ENCODE data around the gene E2F3. TPM values are rescaled to one million over a fixed set of nuclear protein-coding genes. Genes with fewer than 3 reads are reported as not detected.

E2F3 gene
- total and polyA plus RNA-seq, 2 donors (not counting 1 experiment from before 2014, with no cell fraction given) = 4.1 to 12.3 TPM

DNA sequence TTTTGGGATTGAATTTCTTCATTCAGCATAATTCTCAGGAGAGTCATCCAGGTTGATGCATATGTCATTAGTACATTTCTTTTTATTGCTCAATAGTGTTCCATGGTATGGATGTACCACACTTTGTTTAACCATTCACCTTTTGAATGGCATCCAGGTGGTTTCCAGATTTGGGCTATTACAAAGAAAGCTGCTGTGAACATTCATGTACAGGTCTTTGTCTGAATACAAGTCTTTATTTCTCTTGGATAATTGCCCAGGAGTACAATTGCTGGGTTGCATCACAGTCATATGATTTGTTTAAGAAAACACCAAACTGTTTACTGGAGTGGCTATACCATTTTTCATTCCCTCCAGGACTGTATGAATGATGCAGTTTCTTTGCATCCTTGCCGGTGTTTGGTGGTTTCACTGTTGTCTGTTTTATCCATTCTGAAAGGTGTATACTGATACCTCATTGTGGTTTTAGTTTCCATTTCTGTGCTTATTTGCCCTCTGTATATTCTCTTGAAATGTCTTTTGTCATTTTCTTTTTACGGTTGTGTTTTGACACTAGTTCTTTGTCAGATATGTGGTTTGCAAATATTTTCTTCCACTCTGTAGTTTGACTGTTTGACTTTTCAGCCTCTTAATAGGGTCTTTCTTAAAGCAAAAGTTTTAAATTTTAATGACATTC, 141.4 kb downstream of the E2F3 start:
- no peak overlapping the region for H3K27ac ChIP-seq (ENCODE audit: insufficient read depth, low read length)
- TF ChIP-seq EZH2 (IDR thresholded peaks at IDR 0.05; ENCODE audit: low read length, missing control alignments) = no peak
- TF ChIP-seq, protein P1, sequence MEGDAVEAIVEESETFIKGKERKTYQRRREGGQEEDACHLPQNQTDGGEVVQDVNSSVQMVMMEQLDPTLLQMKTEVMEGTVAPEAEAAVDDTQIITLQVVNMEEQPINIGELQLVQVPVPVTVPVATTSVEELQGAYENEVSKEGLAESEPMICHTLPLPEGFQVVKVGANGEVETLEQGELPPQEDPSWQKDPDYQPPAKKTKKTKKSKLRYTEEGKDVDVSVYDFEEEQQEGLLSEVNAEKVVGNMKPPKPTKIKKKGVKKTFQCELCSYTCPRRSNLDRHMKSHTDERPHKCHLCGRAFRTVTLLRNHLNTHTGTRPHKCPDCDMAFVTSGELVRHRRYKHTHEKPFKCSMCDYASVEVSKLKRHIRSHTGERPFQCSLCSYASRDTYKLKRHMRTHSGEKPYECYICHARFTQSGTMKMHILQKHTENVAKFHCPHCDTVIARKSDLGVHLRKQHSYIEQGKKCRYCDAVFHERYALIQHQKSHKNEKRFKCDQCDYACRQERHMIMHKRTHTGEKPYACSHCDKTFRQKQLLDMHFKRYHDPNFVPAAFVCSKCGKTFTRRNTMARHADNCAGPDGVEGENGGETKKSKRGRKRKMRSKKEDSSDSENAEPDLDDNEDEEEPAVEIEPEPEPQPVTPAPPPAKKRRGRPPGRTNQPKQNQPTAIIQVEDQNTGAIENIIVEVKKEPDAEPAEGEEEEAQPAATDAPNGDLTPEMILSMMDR (conservative IDR thresholded peaks at IDR 0.05 in 1 of 2, IDR thresholded peaks at IDR 0.05 in 1 of 2; ENCODE audit: low read depth in 1 of 2, low read length in 2 of 2) = no peak
- no peaks in the 10 kb centered on the region for H3K4me1 ChIP-seq (ENCODE audit: control insufficient read depth, extremely low read depth, insufficient read depth, low read length)
- no peaks in the 10 kb centered on the region for H3K27me3 ChIP-seq (ENCODE audit: control insufficient read depth, insufficient read depth, low read length)
- H2AFZ ChIP-seq (ENCODE audit: low read length) = no peak overlapping the region
- H3K4me2 ChIP-seq (ENCODE audit: extremely low read depth, insufficient read depth, low read length) = no peak overlapping the region
- no peaks in the 10 kb centered on the region for H4K20me1 ChIP-seq (ENCODE audit: control insufficient read depth, extremely low read depth, insufficient read depth, low read length)
- H3K9ac ChIP-seq (ENCODE audit: insufficient read depth, low read length) = no peak overlapping the region
- no peak overlapping the region for H3K4me3 ChIP-seq (replicated peaks in 1 of 4; ENCODE audit: control extremely low read depth in 1 of 4, insufficient read depth in 1 of 4, low read depth in 3 of 4, low read length in 4 of 4)
- H3K79me2 ChIP-seq (ENCODE audit: control insufficient read depth, insufficient read depth, low read length) = peaks cover 1% of the 10 kb centered on the region
- no peaks in the 10 kb centered on the region for H3K36me3 ChIP-seq (ENCODE audit: control insufficient read depth, insufficient read depth, low read length)
- no peaks in the 10 kb centered on the region for H3K9me3 ChIP-seq (ENCODE audit: control insufficient read depth, insufficient read depth, low read depth, low read length)
- peak; percentile 85 for DNase-seq (ENCODE audit: low read depth in 2 of 2)

Other genes starting within 250 kb of the E2F3 start
- gene MBOAT1, start 189.4 kb upstream of the E2F3 start, total RNA-seq = 4.9 and 6.6 TPM in 2 replicates
- gene MBOAT1, start 189.4 kb upstream of the E2F3 start, polyA plus RNA-seq = 3.1 and 3.9 TPM in 2 replicates
- gene CDKAL1, start 132.6 kb downstream of the E2F3 start, total RNA-seq = 15.0 and 16.2 TPM in 2 replicates
- 7.4 and 9.8 TPM in 2 replicates for gene CDKAL1, start 132.6 kb downstream of the E2F3 start, polyA plus RNA-seq